GM18861 (cell line): ENCODE measurements around the gene VPS4A.
"Not testable (repeated sequence)": the region's sequence is repeated elsewhere in the genome, so short reads cannot be mapped to it uniquely, and the experiment has no call there.

Source experiments
- ATAC-seq: cut with Tn5 transposase; IDR thresholded peaks from one replicate; pipeline ENCODE4 v1.9.1; 2021; ENCODE audit not compliant: unreplicated experiment

VPS4A gene

GRCh38 chr16:69326172-69326873 is 15.2 kb downstream of the VPS4A start:
- no peak for ATAC-seq

DNA sequence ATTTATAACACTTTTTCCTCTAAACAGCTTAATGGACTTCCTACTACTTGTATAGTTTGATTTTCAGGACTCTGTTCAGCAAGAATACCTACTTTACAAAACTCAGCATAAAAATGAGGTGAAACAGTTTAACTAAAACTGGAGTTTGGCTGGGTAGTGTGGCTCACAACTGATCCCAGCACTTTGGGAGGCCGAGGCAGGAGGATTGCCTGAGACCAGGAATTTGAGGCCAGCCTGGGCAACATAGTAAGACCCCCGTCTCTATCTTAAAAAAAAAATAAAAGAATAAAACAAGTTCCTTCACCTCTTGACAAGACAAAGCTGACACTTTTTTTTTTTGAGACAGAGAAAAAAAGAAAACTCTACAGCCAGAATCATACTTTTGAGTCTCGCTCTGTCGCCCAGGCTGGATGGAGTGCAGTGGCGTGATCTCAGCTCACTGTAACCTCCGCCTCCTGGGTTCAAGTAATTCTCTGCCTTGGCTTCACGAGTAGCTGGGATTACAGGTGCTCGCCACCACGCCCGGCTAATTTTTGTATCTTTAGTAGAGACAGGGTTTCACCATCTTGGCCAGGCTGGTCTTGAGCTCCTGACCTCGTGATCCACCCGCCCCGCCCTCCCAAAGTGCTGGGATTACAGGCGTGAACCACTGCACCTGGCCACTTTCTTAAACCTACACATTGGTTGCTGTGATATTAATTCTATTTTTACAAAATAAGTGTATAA is 16.6 kb downstream of the VPS4A start:
- no peak for ATAC-seq

GRCh38 chr16:69328854-69329316 is 17.7 kb downstream of the VPS4A start:
- ATAC-seq, result no peak

GRCh38 chr16:69329369-69330285 is 18.5 kb downstream of the VPS4A start:
- ATAC-seq, result no peak

DNA sequence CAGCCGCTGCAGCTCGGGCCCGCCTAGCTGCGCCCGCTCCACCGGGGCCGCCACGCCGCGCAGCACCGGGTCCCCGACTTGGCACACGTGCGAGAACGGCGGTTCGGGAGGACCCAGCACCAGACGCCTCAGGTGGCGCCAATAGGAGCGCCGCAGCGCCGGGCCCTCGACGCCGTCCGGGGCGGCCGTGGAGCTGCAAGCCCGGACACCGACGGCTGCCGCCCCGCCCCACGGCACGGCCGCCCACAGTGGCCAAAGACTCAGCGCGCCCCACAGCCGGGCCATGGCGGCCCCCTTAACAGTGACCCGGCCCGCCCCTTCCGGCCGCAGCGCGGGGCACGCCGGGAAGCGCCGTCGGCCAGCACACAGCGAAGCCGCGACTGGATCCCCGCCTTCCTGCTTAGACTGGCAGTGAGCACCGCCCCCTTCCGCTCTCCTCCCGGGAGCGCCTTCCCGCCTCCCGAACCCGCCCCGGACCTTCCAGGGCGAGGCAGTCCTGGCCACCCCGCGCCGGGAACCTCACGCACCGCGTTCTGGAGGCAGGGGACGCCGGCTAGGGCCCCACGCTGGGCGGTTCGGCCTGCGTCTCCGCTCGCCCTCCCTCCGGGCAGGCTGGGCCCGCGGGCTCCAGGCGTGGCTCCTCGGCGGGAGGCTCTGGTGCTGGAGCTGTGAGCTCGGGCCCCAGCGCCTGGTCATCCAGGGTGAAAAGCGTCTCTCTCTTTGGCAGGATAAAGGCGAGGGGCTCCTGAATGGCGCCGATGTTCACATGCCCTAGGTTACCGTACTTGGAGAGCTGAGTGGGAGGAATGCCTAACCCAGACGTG is 19.3 kb downstream of the VPS4A start, which contains the start of gene PDF:
PDF (minus strand) TSS at position 303 of the 824 bp plus-strand sequence; CDS start at position 285, 18 bp downstream.
- peak; percentile 85 for ATAC-seq

DNA sequence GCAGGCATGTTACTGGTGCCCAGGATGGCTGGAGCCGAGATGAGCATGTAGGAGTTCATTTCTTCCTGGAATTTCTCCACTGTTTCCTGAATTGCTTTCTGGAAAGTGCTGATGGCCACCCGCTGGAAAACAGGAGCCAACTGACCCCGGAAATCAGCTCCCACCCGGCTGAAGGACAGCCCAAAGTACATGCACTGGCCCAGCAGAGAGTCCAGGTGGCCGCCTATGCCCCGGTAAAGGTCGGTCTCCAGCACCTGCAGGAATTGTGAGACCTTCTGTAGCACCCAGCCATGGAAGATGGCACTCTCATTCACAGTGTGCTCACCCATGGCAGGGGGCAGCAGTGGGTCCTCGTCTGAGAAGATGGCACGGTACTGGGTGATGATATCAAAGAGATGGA is 23.5 kb downstream of the VPS4A start:
- no peak for ATAC-seq

GRCh38 chr16:69338557-69339288 is 27.6 kb downstream of the VPS4A start:
- ATAC-seq, result no peak

GRCh38 chr16:69339289-69340094 is 28.3 kb downstream of the VPS4A start, which contains the start of the genes COG8 and NIP7:
TSS of gene COG8 (minus strand) at chr16:69339564. CDS start at chr16:69339552, 12 bp downstream.
TSS of gene NIP7 (plus strand) at chr16:69339772. CDS start at chr16:69339830, 58 bp downstream.
- peak; percentile 75 for ATAC-seq

GRCh38 chr16:69340095-69340644 is 29.0 kb downstream of the VPS4A start:
- no peak for ATAC-seq

DNA sequence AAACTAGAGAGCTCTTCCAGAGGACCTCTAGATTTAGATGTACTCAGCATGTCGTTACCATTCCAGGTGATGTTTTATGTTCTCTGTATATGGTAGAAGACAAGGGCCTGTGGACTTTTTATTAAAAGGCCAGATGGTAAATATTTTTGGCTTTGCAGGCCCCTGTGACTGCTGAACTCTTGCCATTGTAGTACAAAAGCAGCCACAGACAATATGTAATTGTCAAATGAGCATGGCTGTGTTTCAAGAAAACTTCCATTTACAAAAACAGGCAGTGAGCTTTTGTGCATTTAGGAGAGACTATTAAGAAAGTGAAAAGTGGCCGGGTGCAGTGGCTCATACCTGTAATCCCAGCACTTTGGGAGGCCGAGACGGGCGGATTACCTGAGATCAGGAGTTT is 33.0 kb downstream of the VPS4A start:
- no peak for ATAC-seq

DNA sequence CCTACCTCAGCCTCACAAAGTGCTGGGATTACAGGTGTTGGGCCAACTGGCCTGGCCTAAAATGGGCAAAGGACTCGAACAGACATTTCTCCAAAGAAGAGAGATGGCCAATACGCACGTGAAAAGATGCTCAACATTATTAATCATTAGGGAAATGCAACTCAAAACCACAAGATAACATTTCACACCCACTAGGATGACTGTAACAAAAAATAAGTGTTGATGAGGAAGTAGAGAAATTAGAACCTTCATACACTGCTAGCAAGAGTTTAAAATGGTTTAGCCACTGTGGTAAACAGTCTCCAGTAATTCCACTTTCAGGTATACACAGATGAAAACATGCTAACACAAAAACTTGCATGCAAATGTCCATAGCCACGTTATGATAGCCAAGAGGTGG is 34.8 kb downstream of the VPS4A start:
- ATAC-seq, result no peak

DNA sequence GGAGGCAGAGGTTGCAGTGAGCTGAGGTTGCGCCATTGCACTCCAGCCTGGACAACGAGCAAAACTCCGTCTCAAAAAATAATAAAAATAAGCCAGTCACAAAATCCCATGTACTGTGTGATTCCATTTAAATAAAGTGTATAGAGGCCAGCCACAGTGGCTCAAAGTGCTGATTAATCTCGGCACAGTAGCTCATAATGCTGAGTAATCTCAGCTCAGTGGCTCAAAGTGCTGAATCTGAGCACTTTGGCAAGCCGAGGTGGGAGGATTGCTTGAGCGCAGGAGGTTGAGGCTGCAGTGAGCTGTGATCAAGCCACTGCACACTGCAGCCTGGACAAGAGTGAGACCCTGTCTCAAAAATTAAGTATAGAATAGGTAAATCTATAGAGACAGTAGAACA is 35.5 kb downstream of the VPS4A start:
- no peak for ATAC-seq

DNA sequence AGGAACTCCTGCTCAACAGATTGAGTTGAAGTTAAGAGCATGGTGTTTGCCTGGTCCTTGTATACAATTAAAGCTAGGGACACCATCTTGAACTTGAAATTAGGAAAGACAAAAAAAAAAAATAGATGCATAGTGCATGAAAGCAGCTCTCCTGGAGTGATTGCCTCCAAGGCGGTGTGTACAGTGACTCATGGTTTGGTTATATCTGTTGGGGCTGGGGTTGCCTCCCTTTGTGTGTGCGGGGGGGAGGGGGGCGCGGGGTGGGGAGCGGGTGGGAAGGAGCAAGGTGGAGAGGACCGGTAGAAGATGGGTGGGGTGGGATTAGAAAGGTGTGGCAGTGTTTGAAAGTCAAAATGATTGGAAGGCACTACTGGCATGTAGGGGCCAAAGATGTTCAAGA is 37.1 kb downstream of the VPS4A start:
- no peak for ATAC-seq

DNA sequence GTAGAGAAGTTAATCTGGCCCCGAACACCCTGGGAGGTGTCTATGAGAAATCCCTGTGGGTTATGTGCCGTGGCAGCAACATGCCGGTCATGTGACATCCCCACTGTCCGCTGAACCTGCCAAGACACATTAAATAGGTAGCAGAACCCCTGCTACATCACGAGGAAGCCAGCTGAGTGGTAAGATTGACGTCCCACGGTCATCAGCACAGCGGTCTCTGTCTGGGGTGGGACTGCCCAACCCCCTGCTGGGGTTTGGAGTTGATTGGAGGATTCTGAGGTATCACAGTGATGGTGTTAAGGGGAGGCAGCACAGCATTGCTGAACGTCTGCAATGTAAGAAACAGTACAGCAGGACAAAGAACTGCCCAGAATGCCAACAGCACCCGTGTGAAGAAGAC is 38.4 kb downstream of the VPS4A start:
- ATAC-seq, result no peak

DNA sequence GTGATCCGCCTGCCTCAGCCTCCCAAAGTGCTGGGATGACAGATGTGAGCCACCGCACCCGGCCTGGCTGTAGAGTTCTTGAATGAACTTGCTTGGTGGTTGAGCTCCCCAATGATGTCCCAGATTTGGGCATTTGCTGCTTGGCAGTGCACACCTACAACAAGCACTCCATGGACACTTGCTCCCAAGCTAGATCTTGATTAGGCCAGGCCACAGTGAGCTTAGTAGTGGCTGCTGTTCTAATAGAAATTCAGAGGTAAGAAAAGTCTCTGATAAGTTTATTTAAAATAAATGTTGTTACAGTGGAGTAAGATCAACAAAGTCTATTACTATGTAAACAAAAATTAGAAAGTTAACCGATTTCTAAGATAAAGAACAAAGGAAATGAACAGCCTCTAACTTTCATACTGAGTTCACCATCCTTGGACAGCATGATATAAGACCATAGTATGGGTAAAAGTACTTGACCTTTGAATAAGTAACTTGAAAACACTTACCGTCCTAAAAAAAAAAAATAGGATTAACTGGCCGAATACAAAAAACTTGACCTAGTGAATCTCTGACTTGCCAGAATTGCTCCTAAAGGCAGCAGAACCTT is 39.5 kb downstream of the VPS4A start:
- no peak for ATAC-seq

- no peak for ATAC-seq
These were observed 40.3 kb downstream of the VPS4A start, which contains the start of gene TMED6 for GRCh38 chr16:69351309-69352027. TSS of gene TMED6 (minus strand) at chr16:69351786. CDS start at chr16:69351753, 33 bp downstream.

DNA sequence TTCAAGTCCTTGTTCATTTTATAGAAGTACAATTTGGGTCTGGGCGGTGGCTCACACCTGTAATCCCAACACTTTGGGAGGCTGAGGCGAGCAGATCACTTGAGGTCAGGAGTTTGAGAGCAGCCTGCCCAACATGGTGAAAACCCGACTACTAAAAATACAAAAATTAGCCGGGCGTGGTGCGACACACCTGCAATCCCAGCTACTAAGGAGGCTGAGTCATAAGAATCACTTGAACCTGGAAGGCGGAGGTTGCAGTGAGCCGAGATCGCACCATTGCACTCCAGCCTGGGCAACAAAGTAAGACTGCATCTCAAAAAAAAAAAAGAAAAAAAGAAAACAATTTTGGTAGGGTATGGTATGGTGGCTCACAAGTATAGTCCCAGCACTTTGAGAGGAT is 48.9 kb downstream of the VPS4A start:
- not testable (repeated sequence) for ATAC-seq
